Hepatic stellate cell (primary cell): ENCODE data around the gene SPOUT1.
"Not testable (repeated sequence)": the region's sequence is repeated elsewhere in the genome, so short reads cannot be mapped to it uniquely, and the experiment has no call there.

Experiments
- DNase-seq: peaks from one replicate; pipeline ENCODE4 v3.0.0; 2011; ENCODE audit warnings: low spot score

Gene SPOUT1

GRCh38 chr9:128829477-128830251 is at the start of gene SPOUT1:
Gene SPOUT1, minus strand, starts transcription at chr9:128829794. Its CDS starts 14 bp downstream, at chr9:128829780.
- DNase-seq: peak; percentile 99

GRCh38 chr9:128877852-128878251 is 48.3 kb upstream of the SPOUT1 start:
- DNase-seq: no peak

- not testable (repeated sequence) for DNase-seq
These were observed 41.3 kb upstream of the SPOUT1 start for GRCh38 chr9:128870941-128871265.

- no peak for DNase-seq
These were observed 40.7 kb upstream of the SPOUT1 start for GRCh38 chr9:128870128-128870940.

- DNase-seq: peak; percentile 67
These were observed 34.1 kb upstream of the SPOUT1 start for GRCh38 chr9:128863647-128864046.

- no peak for DNase-seq
These were observed 32.8 kb upstream of the SPOUT1 start for GRCh38 chr9:128862401-128862851.

GRCh38 chr9:128861501-128861900 is 31.9 kb upstream of the SPOUT1 start:
- DNase-seq: no peak

GRCh38 chr9:128860937-128861336 is 31.3 kb upstream of the SPOUT1 start:
- no peak for DNase-seq

GRCh38 chr9:128858476-128858875 is 28.9 kb upstream of the SPOUT1 start:
- DNase-seq: not testable (repeated sequence)

GRCh38 chr9:128854454-128854853 is 24.9 kb upstream of the SPOUT1 start:
- not testable (repeated sequence) for DNase-seq

GRCh38 chr9:128852646-128853045 is 23.1 kb upstream of the SPOUT1 start:
- not testable (repeated sequence) for DNase-seq

- not testable (repeated sequence) for DNase-seq
These were observed 22.4 kb upstream of the SPOUT1 start for GRCh38 chr9:128851779-128852600.

- not testable (repeated sequence) for DNase-seq
These were observed 21.4 kb upstream of the SPOUT1 start for GRCh38 chr9:128851024-128851423.

GRCh38 chr9:128847803-128848202 is 18.2 kb upstream of the SPOUT1 start:
- no peak for DNase-seq

GRCh38 chr9:128846680-128847030 is 17.1 kb upstream of the SPOUT1 start:
- no peak for DNase-seq

- peak; percentile 58 for DNase-seq
These were observed 15.8 kb upstream of the SPOUT1 start for GRCh38 chr9:128845186-128845931.

GRCh38 chr9:128843171-128843570 is 13.6 kb upstream of the SPOUT1 start:
- DNase-seq: not testable (repeated sequence)

- DNase-seq: no peak
These were observed 12.3 kb upstream of the SPOUT1 start for GRCh38 chr9:128841694-128842492.

GRCh38 chr9:128840524-128840923 is 10.9 kb upstream of the SPOUT1 start:
- no peak for DNase-seq

- DNase-seq: no peak
These were observed 8.7 kb upstream of the SPOUT1 start for GRCh38 chr9:128838338-128838737.
